ENCODE measurements around the gene PLD1.

DNA sequence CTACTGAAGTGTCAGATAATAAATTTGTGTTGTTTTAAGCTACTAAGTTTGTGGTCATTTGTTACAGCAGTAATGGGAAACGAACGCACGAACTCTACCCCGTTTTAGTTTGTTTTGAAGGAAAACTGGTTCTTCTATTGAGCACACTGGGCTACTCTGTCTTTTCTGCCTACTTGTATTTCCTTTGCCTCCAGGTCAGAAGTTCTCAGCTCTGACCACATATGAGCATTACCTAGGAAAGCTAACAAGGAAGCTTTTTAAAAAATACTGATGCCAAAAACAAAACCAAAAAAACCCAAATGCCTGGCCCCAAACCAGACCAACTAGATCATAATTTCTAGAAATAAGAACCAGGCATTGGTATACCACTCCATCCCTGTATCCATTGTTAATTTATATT is 193.5 kb downstream of the PLD1 start:
- no peak for TF ChIP-seq POLR2A (IDR thresholded peaks at IDR 0.05; ENCODE audit: extremely low read depth, insufficient read length)
- TF ChIP-seq CTCF (IDR thresholded peaks at IDR 0.05; ENCODE audit: low read depth, low read length), result no peak
- no peak for TF ChIP-seq MYC (IDR thresholded peaks at IDR 0.05; ENCODE audit: low read depth, low read length)

Measured in NB4 (cell line).